SIG-M5 treated with dmso at 0.1 percent for 504 hours (cell line): Measurements from ENCODE around the gene STK32A.
A peak's percentile ranks its signal among the peaks of the same experiment; 100 is the strongest.

ENCODE experiments used
- DNase-seq: peaks from one replicate; lab custom pipeline; 2025; ENCODE audit not compliant: unreplicated experiment; lab: John Stamatoyannopoulos, UW

The STK32A gene

DNA sequence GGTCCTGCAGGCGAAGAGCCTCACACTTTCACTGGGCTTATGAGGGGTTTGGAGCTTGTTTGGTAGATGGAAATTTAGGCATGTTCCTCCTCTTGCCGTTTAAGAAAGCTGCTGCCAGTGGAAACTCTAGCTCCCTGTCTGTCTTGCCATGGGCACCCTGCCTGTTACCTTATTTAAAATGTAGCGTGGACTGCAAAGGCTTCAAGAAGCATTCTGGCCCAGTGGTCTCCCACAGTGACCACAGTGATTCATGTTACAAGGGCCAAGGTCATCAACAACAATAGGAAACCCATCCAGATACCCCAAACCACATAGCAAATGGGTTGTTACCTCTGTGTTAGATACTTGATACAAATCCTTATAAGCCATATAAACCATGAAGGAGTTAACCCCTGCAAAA lies 178.4 kb downstream of the STK32A start:
- no peak for DNase-seq

DNA sequence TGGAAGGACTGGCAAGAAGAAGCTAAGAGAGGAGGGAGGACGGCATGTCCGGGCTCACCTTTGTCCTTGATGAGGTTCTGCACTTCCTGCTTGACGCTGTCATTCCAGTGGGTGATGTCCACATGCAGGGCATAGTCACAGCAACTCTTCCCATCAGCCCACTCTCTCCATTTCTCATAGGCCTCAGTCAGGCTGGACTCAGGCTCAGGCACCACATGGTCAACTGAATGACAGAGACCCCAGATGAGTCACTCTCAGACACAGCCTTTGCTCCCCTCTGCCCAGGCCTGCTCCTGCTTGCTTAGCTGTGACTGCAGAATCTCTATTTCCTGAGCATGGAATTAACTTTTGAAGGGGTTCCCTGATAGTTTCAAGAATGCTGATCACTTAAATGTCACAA lies 180.8 kb downstream of the STK32A start:
- DNase-seq = no peak

DNA sequence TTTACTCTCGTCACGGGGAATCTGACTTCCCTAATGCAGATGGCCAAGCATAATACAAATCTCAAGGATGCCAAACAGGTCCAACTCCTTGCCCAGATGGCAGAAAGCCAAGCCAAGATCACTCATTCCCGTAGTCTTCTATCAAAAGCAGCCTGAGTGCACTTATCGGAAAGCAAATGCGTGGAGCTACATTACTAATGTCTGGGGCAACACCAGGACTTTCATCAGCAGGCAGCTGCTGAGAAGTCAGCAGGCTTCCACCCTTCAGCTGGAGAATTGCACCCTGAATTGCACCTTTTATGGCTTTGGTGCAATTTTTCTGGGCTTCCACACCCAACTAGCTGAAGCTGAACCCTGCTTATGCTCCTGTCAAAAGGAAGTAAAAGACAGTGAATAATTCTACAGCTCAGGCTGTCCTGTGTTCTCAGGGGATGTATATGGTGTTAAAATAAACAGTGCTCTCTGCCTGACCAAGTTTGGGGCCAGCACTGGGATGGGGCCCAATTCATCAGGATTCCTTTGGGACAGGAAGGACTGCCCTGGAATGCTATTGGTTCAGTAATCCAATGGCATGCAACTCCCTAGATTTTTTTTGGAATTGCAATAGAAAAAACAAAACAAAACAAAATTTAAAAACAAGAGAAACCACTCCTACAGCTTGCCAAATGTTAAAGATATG lies 182.4 kb downstream of the STK32A start:
- DNase-seq = no peak

DNA sequence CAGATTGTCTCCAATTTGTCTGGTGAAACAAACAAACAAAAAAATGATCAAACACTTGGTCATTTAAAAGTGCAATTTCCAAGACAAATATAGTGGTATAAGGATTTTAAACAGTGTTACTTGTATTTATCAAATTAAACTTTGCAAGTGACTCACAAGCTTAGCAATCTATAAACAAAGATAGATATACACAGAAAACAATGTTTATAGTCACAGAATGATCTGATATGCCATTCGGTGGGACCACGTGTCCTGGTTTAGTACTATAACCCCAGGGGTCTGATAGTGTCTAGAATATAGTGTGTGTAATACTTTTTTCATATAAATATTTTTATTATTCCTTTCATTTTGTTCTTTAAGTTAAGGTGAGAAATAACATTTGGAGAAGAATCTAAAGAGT lies 183.8 kb downstream of the STK32A start:
- no peak for DNase-seq

DNA sequence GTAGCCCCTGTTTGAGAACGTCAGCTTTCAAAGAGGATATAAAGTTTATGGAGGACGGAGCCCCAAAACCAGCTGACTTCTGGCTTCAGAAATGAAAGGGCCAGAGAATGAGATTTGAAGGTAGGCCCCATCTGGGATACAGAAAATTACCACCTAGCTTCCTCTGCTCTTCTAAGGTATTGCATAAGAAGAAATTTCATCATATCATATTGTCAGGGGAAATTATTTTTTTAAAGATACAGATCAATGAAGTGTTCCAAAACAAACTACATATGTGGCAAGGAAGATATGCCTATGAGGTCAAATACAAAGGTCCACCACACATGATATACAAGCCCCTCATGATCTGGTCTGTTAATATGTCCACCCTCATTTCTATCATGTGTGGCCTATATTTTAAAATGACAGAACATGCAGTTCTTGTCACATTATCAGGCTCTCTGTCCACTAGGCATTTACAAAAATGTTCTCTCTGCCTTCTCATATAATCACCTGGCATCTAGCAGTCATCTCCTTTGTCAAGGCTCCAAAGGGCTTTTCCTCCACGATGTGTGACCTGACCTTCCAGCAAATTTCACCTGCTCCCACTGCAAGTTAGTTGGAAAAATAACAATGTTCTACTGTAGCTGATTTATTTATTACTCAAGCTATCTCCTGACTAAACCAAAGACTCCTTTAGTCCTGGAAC lies 192.0 kb downstream of the STK32A start:
- DNase-seq = no peak

DNA sequence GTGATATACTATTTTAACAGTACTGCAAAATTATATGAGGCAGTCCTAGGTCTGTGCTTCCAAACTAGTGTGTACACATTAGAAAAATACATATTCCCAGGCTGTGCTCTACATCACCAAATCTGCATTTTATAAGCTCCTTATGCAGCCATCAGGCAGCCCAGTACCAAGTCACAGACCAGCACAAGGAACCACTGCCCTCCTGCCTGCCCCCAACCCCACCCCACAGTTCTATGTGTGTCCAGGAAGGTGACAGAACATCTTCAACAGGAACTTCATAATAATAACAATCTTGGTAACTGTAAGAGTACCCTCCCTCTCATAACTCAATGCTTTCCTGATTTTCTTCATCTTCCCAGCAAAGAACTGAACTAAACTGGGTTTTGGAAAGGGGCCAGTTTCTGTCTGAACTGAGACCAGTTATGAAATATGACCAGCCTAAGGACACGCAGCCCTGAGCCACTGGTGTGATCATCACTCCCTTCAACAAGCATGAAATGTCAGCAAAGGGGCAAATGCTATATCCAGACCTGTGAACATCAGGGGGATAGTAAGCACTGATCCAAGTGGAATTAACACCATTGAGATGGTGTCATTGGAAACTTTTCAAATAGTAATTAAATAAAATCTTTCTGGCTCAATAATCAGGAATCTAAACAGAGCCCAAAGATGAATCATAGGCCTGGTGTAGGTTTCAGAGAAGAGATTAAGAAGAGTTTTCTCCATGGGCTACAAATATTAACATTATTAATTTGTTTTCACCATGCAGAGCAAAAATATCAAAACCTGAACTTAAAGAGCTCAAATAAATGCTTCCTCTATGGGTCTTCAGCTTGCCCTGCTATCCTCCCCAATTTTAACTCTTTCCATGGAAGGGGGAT lies 192.9 kb downstream of the STK32A start:
- no peak for DNase-seq

DNA sequence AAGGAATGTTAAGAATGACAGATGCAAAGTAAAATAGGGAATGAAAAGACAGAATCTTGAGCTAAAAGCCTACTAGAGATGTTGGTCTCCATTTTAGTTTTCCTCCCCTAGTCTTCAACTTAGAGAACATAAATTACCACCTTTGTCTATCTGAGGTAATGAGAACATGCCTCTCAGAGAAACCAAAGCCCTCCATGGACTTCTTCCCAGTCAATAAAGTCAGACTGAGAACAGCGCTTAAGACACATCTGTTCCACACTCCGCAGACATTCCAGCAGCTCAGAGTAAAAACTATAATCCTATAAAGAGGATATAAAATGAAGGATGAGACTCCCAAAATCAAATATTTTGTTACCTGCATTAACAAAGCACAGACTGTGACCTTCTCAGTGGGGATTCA lies 195.8 kb downstream of the STK32A start:
- DNase-seq = no peak

DNA sequence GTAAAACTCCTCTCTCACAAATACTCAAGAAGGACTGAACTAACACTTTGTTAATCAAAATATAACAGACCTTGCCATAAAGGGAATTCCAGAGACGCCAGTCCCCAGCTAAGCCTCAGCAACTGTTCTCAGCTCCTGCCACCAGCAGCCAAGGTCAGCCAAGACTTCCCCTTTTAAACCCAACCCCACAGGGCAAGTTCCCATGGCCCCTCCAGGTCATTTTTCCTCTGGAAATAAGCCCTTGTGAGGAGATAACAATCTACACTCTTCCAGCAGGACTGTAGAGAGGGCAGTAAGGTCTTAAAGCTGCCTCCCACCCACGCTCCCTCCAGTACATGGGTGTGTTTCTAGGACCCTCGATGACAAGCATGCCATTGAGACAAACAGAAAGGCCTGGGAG lies 196.8 kb downstream of the STK32A start:
- DNase-seq = no peak

DNA sequence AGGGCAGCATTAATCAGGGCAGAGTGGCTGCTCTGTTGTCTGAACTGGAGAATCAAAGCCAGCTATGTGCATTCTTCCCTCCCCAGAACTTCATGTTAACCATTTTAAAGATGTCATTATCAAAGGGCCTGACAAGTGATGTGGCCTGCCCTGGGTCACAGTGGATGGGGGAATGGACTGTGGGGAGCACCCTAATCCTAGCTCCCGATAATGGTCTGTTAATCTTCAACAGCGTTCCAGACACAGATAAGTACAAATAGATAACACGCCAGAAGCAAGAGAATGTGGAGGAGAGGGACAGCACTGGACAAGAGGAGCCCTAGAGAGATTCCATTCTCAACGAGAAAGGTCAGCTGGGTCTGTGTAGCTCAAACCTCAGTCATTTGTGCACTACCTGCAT lies 197.5 kb downstream of the STK32A start:
- DNase-seq = no peak

DNA sequence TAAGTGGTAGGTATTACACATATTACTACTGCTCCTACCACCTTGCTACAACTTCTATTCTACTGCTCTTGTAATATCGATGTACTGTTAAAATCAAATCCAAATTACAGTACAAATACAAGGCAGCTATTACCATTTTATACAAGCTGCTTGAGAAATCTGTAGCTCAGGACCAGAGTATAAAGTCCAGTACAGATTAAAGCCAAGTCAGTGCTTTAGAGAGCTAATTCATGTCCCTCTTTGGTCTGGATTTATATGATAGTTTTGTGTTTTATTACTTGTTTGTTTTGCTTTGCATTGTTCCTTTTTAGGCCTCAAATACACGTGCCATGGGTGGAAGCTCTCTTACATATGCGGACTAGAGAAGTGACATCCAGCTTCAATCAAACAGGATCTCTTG lies 199.2 kb downstream of the STK32A start:
- no peak for DNase-seq

DNA sequence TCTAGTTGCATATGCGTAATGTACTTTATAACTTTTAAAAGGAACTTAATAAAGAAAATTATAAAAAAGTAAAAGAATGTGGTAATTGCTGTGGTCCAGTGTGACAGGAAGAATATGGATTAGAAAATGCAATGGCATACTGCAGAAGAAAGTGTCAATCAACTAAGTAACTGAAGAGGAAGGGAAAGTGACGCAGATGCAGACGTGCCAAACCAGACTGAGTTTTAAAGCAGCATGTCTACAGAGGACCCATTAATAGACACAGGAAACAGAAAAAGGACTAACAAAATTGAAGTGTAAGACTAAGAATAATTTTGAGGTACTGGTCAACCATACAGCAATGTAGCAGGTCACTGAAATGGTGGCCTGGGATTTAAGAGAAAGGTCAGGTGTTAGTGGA lies 201.8 kb downstream of the STK32A start:
- DNase-seq = peak; percentile 82

DNA sequence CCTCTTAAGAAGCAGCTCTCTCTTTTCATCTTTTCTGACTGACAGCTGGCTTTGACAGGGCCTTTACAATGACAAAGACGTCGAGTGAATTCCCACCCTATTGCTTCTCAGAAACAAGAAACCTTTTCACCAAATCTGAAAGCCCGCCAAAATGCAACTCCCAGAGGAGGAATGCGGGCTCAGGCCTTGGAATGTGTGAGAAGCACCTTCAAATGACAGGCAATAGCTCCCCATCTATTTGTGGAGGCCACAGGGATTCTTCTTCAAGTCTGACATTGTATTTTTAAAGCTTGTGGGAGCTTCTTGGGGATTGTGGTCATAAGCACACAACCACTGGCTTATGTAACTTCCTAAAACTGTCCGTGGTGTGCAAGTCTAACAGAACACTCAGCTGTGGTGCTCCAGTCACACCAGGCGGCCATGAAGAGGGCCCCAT lies 202.4 kb downstream of the STK32A start:
- peak; percentile 90 for DNase-seq
